Activated CD4-positive, alpha-beta memory T cell treated with anti-CD3 and anti-CD28 coated beads for 36 hours (primary cell): ENCODE results near the gene MDM2. TPM values are rescaled to one million over a fixed set of nuclear protein-coding genes. Genes with fewer than 3 reads are reported as not detected.

ENCODE experiments used
- CTCF ChIA-PET: fragments of 350-600 bp; sonication (Branson Sonifier 250); formaldehyde crosslinking; loops from one replicate; lab custom pipeline; 2021; ENCODE audit warnings: antibody characterized with exemption, inconsistent platforms; lab: Charles Lee
- POLR2A ChIA-PET: fragments of 350-600 bp; sonication (Branson Sonifier 250); formaldehyde crosslinking; loops from one replicate; lab custom pipeline; 2021; ENCODE audit warnings: antibody characterized with exemption; lab: Charles Lee
- DNase-seq: peaks from one replicate; pipeline ENCODE4 v3.0.0-alpha.2; 2020
- H3K27ac Mint-ChIP-seq: one replicate; pipeline ENCODE4 v1.8.0; 2021; ENCODE audit warnings: mixed read lengths
- H3K27me3 Mint-ChIP-seq: one replicate; pipeline ENCODE4 v1.8.0; 2021; ENCODE audit warnings: mixed read lengths
- H3K36me3 Mint-ChIP-seq: one replicate; pipeline ENCODE4 v1.8.0; 2021; ENCODE audit warnings: mixed read lengths
- H3K4me1 Mint-ChIP-seq: one replicate; pipeline ENCODE4 v1.8.0; 2021; ENCODE audit warnings: low read depth, mixed read lengths
- H3K4me3 Mint-ChIP-seq: one replicate; pipeline ENCODE4 v1.8.0; 2021; ENCODE audit warnings: mild to moderate bottlenecking, mixed read lengths
- H3K9me3 Mint-ChIP-seq: one replicate; pipeline ENCODE4 v1.8.0; 2021; ENCODE audit warnings: mixed read lengths
- intact Hi-C: fragments of 100-400 bp; cut with micrococcal nuclease; formaldehyde crosslinking; loops from one replicate; pipeline ENCODE4 v1.15.1; 2023
- total RNA-seq, 2 experiments: library from RNA; stranded (reverse); gene quantifications; one replicate each; pipeline ENCODE4 v1.2.3, GENCODE V29; 2021

The MDM2 gene
- 100 to 1,000 TPM; 125 to 136 TPM for total RNA-seq

DNA sequence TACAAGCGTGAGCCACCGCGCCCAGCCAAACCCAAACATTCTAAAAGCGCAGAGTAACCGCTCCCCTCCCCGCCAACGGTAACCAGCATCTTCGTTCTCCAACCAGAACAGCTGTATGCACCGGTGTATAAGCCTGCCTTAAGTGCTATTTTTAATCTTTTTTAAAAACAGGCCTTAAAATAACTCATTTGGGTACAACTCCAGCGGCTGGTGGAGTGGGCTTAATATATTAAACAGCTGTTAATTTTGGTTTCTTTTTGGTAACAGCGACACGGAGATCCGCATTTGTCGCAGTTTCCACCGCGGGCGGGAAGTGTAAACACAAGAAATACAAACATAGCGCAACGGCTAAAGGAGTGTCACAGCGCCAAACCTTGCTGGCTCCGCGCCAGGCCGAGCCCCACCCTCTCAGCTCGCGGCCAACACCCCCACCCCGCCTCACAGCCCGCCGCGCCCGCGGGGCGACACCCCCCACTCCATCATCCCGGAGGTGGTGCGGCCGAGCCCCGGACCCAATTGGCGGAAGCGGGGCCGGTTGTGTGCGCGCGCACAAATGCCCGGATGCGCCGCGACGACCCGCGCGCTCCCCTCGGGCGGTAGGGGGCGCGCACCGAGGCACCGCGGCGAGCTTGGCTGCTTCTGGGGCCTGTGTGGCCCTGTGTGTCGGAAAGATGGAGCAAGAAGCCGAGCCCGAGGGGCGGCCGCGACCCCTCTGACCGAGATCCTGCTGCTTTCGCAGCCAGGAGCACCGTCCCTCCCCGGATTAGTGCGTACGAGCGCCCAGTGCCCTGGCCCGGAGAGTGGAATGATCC lies at the start of gene MDM2:
TSS of gene MDM2 (plus strand) at position 602 of the 812 bp plus-strand sequence. CDS start 301 bp downstream, outside the sequence.
- intact Hi-C loops = loop anchor here (1.0 to 10.0 kb wide), 9 partner anchors 20 to 1173 kb away; partner anchors contain the start of genes MDM1, NUP107 and SLC35E3
- peak within 1 kb of the TSS; percentile 93 for H3K4me3 Mint-ChIP-seq
- peaks cover 34% of the 10 kb centered on the region for H3K36me3 Mint-ChIP-seq
- H3K9me3 Mint-ChIP-seq = no peaks in the 10 kb centered on the region
- DNase-seq = peak; percentile 97
- H3K27ac Mint-ChIP-seq = peak within 1 kb of the TSS; percentile 99
- peaks cover 28% of the 10 kb centered on the region for H3K4me1 Mint-ChIP-seq
- ChIA-PET POLR2A (interaction anchor here (0.8 to 2.1 kb wide), 8 partner anchors 8 to 688 kb away, joined by 3 to 20 read pairs (median 4); partner anchors contain the start of genes CPM, RAP1B and SLC35E3), CTCF (interaction anchor here (0.6 to 3.2 kb wide), 15 partner anchors 10 to 518 kb away, joined by 3 to 29 read pairs (median 4); partner anchors contain the start of gene SLC35E3)
- H3K27me3 Mint-ChIP-seq = no peaks in the 10 kb centered on the region

DNA sequence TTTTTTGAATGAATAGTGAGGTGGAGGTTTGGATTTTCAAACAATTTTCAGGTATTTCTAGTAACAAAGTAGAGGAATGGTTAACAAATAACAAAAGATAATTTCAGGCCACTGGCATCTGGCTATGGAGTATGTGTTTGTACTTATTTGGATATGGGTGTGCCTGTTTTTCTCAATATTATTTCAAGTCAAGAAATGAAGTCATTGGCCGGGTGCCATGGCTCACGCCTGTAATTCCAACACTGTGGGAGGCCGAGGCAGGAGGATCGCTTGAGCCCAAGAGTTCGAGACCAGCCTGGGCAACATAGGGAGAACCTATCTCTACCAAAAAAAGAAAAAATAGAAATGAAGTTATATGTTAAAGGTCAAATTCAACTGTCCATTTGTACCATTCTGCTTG lies 48.1 kb upstream of the MDM2 start:
- Mint-ChIP-seq H3K4me3 (no peak overlapping the region), H3K9me3 (no peaks in the 10 kb centered on the region), H3K4me1 (no peaks in the 10 kb centered on the region), H3K27ac (no peak overlapping the region), H3K36me3 (peaks cover 23% of the 10 kb centered on the region), H3K27me3 (no peaks in the 10 kb centered on the region)
- CTCF ChIA-PET = no interaction called here
- POLR2A ChIA-PET = no interaction called here
- DNase-seq = no peak
- intact Hi-C loops = no loop called here

DNA sequence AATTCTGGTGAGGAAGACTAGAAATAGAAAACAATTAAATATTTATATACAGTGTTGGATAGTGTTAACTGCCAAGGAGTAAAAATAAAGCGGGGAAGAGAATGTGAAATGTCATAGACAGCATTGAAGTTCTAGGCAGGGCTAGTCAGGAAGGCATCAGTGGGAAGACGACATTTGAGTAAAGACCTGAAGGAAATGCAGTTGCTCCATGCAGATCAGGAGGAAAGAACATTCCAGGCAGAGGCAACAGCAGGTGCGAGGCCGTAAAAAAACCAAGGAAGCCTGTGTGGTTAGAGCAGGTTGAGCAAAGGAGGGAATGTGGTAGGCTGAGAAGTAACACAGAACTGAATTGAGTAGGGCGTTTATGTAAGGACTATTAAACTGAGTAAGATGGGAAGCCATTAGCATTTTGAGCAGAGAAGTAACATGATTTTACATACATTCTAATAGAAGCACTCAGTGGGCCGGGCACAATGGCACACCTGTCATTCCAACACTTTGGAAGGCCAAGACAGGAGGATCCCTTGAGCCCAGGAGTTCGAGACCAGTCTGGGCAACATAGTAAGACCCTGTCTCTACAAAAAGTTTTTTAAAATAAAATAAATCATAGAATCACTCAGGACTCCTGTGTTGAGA lies 47.1 kb upstream of the MDM2 start:
- H3K4me3 Mint-ChIP-seq = no peak overlapping the region
- H3K27ac Mint-ChIP-seq = no peak overlapping the region
- intact Hi-C loops = no loop called here
- no peak for DNase-seq
- H3K27me3 Mint-ChIP-seq = no peaks in the 10 kb centered on the region
- no peaks in the 10 kb centered on the region for H3K9me3 Mint-ChIP-seq
- ChIA-PET POLR2A (no interaction called here), CTCF (no interaction called here)
- no peaks in the 10 kb centered on the region for H3K4me1 Mint-ChIP-seq
- peaks cover 15% of the 10 kb centered on the region for H3K36me3 Mint-ChIP-seq

DNA sequence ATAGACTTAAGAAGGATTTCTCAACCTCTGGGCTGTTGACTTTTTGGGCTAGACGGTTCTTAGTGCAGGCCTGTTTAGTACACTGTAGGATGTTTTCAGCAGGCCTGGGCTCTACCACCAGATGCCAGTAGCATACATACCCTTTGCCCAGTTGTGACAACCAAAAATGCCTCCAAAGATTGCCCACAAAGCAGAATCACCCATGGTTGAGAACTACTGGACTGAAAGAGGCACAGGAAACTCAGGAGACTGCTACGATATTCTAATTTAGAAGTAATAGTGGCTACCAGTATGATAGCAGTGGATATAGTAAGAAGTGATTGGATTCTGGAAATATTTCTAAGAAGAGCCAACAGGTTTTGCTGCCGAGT lies 46.5 kb upstream of the MDM2 start:
- Mint-ChIP-seq H3K36me3 (peaks cover 10% of the 10 kb centered on the region), H3K27me3 (no peaks in the 10 kb centered on the region), H3K9me3 (no peaks in the 10 kb centered on the region), H3K4me1 (no peaks in the 10 kb centered on the region), H3K27ac (no peak overlapping the region), H3K4me3 (no peak overlapping the region)
- DNase-seq = no peak
- ChIA-PET CTCF (no interaction called here), POLR2A (no interaction called here)
- intact Hi-C loops = no loop called here

DNA sequence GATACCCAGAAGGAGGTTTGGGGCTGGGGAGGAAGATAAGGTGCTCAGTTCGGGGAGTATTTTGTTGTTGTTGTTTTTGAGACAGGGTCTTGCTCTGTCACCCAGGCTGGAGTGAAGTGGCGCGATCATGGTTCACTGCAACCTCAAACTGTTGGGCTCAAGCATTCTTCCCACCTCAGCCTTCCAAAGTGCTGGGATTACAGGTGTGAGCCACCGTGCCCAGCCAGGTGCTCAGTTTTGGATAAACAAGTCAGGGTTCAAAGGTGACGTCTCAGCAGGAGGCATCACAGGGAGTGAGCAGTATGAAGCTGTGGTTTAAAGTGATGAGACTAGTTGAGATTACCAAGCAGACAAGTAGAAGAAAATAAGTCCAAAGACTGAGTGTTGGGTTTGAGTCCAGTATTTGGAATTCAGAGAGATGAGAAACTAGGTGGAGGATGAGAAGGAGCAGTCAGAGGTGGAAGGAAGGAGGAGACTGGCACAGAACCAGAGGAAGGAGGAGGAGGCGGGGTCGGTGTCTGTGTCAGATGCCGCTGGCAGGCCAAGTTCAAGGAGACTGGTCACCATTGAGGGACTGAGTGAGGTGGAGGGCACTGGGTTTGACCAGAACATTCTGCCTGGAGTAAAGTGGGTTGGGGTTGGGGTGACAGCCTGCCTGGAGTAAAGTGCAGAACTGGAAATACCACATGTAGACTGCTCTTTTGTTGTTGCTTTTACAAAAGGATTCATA lies 45.9 kb upstream of the MDM2 start:
- intact Hi-C loops = no loop called here
- H3K36me3 Mint-ChIP-seq = peaks cover 10% of the 10 kb centered on the region
- DNase-seq = no peak
- H3K9me3 Mint-ChIP-seq = no peaks in the 10 kb centered on the region
- POLR2A ChIA-PET = no interaction called here
- CTCF ChIA-PET = no interaction called here
- H3K4me1 Mint-ChIP-seq = no peaks in the 10 kb centered on the region
- no peaks in the 10 kb centered on the region for H3K27me3 Mint-ChIP-seq
- H3K4me3 Mint-ChIP-seq = no peak overlapping the region
- no peak overlapping the region for H3K27ac Mint-ChIP-seq

DNA sequence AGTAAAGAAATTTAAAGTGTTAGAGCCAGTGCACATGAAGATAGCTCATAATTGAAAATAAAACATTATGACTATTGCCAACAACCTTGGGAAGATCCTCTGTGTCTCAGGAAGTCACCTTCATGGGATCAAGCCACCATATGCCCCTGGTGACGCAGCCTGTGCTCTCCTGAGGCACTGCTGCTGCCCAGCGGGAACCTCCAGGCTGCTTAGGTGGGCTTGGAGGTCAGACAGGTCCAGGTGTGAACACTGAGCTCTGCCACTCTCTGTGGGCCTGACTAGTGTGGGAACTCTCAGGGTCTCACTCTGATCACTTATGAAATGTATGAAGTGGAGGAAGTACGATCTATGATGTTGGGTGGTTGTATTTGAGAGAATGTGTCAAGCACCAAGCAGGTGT lies 45.3 kb upstream of the MDM2 start:
- Mint-ChIP-seq H3K27ac (no peak overlapping the region), H3K4me3 (no peak overlapping the region), H3K36me3 (peaks cover 10% of the 10 kb centered on the region), H3K27me3 (no peaks in the 10 kb centered on the region), H3K9me3 (no peaks in the 10 kb centered on the region), H3K4me1 (no peaks in the 10 kb centered on the region)
- ChIA-PET POLR2A (no interaction called here), CTCF (no interaction called here)
- DNase-seq = no peak
- intact Hi-C loops = no loop called here

DNA sequence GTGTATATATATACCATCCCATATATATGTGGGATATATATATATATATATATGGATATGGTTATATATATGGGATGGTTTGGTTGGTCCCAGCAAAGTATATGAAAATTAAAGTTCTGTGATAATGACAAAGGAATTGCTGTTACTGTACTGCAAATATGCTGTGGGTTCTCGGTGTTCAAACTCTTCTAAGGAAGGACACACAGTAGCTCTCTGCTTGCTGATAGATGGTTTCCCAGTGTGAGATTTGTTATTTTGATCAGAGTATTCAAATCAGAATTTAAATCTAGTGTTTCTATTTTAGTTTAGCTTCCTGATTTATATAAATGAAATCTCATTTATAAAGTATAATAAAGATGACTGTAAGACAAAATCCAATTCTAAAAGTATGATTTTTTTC lies 42.3 kb upstream of the MDM2 start:
- Mint-ChIP-seq H3K4me3 (no peak overlapping the region), H3K27me3 (no peaks in the 10 kb centered on the region), H3K36me3 (peaks cover 6% of the 10 kb centered on the region), H3K9me3 (no peaks in the 10 kb centered on the region), H3K4me1 (no peaks in the 10 kb centered on the region), H3K27ac (no peak overlapping the region)
- DNase-seq = no peak
- CTCF ChIA-PET = interaction anchor here (0.6 kb wide), 1 partner anchor 30 kb away, joined by 3 read pairs; no protein-coding TSS in a partner anchor
- intact Hi-C loops = no loop called here
- POLR2A ChIA-PET = no interaction called here

DNA sequence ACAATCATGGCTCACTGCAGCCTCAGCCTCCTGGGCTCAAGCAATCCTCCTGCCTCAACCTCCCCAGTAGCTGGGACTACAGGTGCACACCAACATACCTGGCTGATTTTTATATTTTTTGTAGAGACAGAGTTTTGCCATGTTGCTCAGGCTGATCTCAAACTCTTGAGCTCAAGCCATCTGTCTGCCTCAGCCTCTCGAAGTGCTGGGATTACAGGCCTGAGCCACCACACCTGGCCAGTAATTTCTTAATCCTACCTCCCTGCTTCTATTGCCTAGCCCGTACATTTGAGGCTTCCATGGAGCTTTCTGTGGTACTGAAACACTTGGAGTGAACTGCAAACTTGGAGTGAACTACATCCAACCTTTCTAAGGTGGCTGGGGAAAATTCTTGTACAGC lies 41.3 kb upstream of the MDM2 start:
- H3K27me3 Mint-ChIP-seq = no peaks in the 10 kb centered on the region
- peaks cover 5% of the 10 kb centered on the region for H3K36me3 Mint-ChIP-seq
- ChIA-PET POLR2A (no interaction called here), CTCF (no interaction called here)
- H3K4me1 Mint-ChIP-seq = no peaks in the 10 kb centered on the region
- H3K27ac Mint-ChIP-seq = no peak overlapping the region
- intact Hi-C loops = no loop called here
- no peaks in the 10 kb centered on the region for H3K9me3 Mint-ChIP-seq
- DNase-seq = no peak
- H3K4me3 Mint-ChIP-seq = no peak overlapping the region

DNA sequence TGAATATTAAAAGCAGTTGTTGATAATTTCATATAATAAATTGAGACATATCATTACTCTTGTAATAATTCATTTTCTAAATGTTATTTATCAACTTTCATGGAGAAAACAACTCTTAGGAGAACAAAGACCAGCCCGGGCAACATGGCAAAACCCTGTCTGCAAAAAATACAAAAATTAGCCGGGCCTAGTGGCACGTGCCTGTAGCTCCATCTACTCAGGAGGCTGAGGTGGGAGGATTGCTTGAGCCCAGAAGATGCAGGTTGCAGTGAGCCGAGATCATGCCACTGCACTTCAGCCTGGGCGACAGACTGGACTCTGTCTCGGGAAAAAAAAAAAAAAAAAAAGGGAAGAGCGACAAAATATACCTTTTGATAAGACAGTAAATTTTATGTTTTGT lies 40.8 kb upstream of the MDM2 start:
- POLR2A ChIA-PET = no interaction called here
- CTCF ChIA-PET = no interaction called here
- no peak for DNase-seq
- Mint-ChIP-seq H3K27me3 (no peaks in the 10 kb centered on the region), H3K27ac (no peak overlapping the region), H3K4me1 (no peaks in the 10 kb centered on the region), H3K36me3 (peaks cover 4% of the 10 kb centered on the region), H3K9me3 (no peaks in the 10 kb centered on the region), H3K4me3 (no peak overlapping the region)
- intact Hi-C loops = no loop called here

DNA sequence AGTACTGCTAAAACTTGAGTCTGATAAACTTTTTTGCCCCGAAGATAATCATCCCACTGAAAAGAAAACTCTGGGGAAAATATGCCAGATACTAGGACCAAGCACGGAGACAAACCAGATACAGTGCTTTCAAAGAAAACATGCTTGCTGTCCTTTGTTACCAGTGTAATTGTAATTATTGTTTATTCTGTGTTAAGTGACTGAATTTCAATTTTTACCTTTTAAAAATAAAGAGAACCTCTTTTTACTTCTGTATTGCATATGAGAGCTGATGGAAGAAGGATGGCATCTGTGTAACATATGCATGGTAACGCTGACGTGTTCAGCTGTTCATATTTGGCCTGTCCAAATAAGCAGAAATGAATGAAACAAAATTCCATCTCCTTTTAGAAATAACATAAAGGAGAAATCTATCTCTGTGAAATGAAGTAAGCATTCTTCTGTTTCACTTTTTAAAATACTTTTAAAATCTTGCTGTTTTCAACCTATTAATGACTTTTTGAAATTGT lies 39.5 kb upstream of the MDM2 start:
- Mint-ChIP-seq H3K36me3 (peaks cover 4% of the 10 kb centered on the region), H3K27me3 (no peaks in the 10 kb centered on the region), H3K4me1 (peaks cover 10% of the 10 kb centered on the region), H3K27ac (no peak overlapping the region), H3K9me3 (no peaks in the 10 kb centered on the region), H3K4me3 (no peak overlapping the region)
- CTCF ChIA-PET = no interaction called here
- DNase-seq = no peak
- POLR2A ChIA-PET = no interaction called here
- intact Hi-C loops = no loop called here

DNA sequence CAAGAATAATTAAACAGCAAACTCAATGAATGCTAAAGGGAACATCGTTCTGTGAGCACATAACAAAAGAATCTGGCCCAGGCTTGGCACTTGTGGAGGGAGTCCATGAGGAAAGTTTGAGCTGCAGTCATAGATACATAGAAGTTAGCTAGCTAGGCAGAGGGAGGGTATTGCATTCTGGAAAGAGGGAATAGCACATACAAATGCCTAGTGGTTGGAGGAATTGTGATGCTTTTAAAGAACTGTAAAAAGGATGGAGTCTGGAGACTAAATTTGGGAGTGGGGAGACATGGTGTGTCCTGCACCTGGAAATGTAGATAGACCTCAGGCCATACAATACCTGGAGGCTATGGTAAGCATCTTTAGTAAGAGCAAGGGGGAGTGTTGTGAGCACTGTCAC lies 38.0 kb upstream of the MDM2 start:
- intact Hi-C loops = no loop called here
- no peaks in the 10 kb centered on the region for H3K36me3 Mint-ChIP-seq
- DNase-seq = no peak
- H3K4me3 Mint-ChIP-seq = no peak overlapping the region
- H3K4me1 Mint-ChIP-seq = peaks cover 10% of the 10 kb centered on the region
- H3K27me3 Mint-ChIP-seq = no peaks in the 10 kb centered on the region
- ChIA-PET POLR2A (no interaction called here), CTCF (no interaction called here)
- H3K27ac Mint-ChIP-seq = no peak overlapping the region
- no peaks in the 10 kb centered on the region for H3K9me3 Mint-ChIP-seq
